HCT116 (cell line): ENCODE results near the gene IGFBPL1.

Experiments
- MAX ChIP-seq: IDR thresholded peaks from 2 replicates; pipeline ENCODE4 v1.6.1; 2012
- POLR2A ChIP-seq: IDR thresholded peaks from 2 replicates; pipeline ENCODE4 v1.7.0; 2011; ENCODE audit warnings: borderline replicate concordance; ENCODE audit not compliant: insufficient read depth, insufficient read length; ENCODE audit errors: extremely low read depth
- REST ChIP-seq: IDR thresholded peaks from 2 replicates; pipeline ENCODE4 v1.6.1; 2012; ENCODE audit warnings: low read depth
- YY1 ChIP-seq: IDR thresholded peaks from 2 replicates; pipeline ENCODE4 v1.6.1; 2011; ENCODE audit warnings: low read length, low read depth, moderate library complexity, mild to moderate bottlenecking; ENCODE audit not compliant: insufficient replicate concordance; ENCODE audit errors: extremely low read depth
- TF ChIP-seq, protein P1 (sequence below), 3 experiments: fragments of 200-600 bp in 1 of 3; sonication (generic) in 1 of 3; IDR thresholded peaks in 2 of 3; conservative IDR thresholded peaks in 1 of 3; 2 replicates each; pipeline ENCODE4 v1.5.1; 2012 to 2017; ENCODE audit warnings: low read depth in 2 of 3, low read length in 2 of 3, antibody characterized with exemption in 1 of 3, borderline replicate concordance in 1 of 3, control low read depth in 1 of 3, mild to moderate bottlenecking in 1 of 3, mixed read lengths in 1 of 3, mixed run types in 1 of 3, moderate library complexity in 1 of 3; ENCODE audit not compliant: insufficient read depth in 1 of 3

- no peak for TF ChIP-seq MAX
- TF ChIP-seq YY1: no peak
- no peak for TF ChIP-seq POLR2A
- TF ChIP-seq REST: no peak
- TF ChIP-seq, protein P1, sequence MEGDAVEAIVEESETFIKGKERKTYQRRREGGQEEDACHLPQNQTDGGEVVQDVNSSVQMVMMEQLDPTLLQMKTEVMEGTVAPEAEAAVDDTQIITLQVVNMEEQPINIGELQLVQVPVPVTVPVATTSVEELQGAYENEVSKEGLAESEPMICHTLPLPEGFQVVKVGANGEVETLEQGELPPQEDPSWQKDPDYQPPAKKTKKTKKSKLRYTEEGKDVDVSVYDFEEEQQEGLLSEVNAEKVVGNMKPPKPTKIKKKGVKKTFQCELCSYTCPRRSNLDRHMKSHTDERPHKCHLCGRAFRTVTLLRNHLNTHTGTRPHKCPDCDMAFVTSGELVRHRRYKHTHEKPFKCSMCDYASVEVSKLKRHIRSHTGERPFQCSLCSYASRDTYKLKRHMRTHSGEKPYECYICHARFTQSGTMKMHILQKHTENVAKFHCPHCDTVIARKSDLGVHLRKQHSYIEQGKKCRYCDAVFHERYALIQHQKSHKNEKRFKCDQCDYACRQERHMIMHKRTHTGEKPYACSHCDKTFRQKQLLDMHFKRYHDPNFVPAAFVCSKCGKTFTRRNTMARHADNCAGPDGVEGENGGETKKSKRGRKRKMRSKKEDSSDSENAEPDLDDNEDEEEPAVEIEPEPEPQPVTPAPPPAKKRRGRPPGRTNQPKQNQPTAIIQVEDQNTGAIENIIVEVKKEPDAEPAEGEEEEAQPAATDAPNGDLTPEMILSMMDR (IDR thresholded peaks at IDR 0.05 in 2 of 3, conservative IDR thresholded peaks at IDR 0.05 in 1 of 3; ENCODE audit: borderline replicate concordance in 1 of 3, insufficient read depth in 1 of 3, low read depth in 2 of 3, low read length in 2 of 3): no peak
These were observed 15.1 kb upstream of the IGFBPL1 start for GRCh38 chr9:38439291-38439915.
